Endometrial microvascular endothelial cells (primary cell): Measurements from ENCODE around the gene CMTM7. TPM values are rescaled to one million over a fixed set of nuclear protein-coding genes. Genes with fewer than 3 reads are reported as not detected.
"Not testable (repeated sequence)": the region's sequence is repeated elsewhere in the genome, so short reads cannot be mapped to it uniquely, and the experiment has no call there.

Source experiments
- in situ Hi-C: cut with HindIII; loops from 2 replicates; pipeline ENCODE4 v1.10.0; 2017; ENCODE audit warnings: low sequenced_read_pairs, low pct_unique_long_range_greater_than_20kb; ENCODE audit errors: inconsistent ontology term
- total RNA-seq: library from RNA; depleted of rRNA; stranded (reverse); fragments of >200 nt; gene quantifications from one replicate; pipeline ENCODE4 v1.2.3, GENCODE V29; 2015; ENCODE audit errors: inconsistent ontology term

Gene CMTM7
- total RNA-seq, 1 donor from 2014 or later = 40.7 TPM

DNA sequence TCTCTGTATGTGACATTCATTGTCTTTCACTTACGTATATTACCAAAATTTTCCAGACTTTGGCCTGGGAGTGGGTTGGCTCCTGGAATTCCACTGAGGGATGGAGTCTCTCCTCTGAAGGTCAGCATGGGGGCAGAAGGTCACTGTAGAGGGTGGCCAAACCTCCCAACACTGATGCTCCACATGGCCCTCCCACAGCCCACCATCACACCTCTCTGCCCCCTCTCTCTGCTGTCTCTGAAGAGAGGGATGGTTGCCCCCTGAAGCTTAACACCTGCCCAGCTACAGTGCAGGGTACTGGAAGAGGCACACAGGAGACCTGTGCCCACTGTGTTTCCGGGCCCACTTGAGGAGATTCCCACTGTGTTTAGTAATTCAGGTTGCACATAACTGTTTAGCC is 58.8 kb downstream of the CMTM7 start:
- in situ Hi-C loops = no loop called here

DNA sequence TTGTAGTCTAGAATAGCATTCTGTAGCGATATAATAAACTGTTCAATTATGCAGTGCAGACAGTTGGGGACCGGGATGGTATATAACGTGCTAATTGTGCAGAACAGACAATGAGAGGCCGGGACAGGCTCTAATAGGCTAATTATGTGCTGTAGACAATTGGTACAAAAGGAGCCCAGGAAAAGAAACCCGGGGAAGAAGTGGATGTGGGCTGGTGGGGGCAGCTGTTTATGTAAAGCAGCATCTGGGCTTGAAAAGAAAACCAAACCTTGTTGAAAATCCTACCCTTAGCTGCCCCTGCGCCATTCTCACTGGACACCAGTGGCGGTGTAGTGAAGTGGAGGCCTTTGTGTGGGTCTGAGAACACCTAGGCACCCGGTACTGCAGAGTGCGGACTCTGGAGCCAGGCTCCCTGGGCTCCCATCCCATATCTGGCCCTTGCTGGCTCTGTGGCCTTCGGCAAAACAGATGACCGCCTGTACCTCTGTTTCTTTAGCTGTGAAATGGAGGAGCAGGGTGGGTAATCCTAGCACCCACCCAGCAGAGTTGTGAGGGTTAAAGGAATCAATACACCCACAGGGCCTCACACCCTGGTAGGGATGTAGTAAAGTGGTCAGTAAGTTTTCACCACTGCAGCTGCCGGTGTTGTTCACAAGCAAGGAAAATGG is 59.5 kb downstream of the CMTM7 start:
- in situ Hi-C loops = no loop called here

DNA sequence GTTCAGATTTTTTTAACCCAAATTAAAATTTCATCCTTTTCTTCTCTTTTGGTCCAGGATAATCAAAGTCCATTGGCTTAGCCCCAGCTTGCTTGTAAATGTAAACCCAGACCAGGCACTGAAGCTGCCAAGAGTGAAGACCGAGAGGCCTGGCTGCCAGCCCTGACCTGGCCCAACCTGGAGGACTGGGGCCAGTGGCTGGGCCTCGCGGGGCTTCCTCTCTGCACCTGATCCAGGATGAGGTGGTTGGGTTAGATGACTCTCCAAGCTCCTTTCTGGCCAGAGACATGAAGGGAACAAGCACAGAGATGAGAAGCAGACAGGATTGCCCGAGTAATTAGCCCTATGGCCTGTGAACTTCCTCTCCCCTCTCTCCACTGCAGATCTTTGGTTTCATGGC is 60.4 kb downstream of the CMTM7 start:
- in situ Hi-C loops = no loop called here

DNA sequence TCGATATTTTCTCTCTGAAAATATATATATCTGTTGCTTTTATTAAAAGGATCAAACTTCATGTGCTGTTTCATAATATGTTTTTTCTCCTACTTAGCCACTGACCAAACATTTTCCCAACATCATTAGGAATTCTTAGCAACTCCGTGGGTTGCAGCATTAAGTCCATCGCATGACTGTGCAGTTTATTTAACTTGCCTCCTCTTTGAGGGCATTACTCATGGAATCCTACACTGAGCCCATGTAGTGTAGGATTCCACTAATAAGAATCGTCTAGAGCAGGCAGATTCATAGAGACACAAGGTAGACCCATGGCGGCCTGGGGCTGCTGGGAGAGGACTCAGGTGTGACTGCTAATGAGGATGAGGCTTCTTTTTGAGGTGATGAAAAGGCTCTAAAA is 61.7 kb downstream of the CMTM7 start:
- in situ Hi-C loops = no loop called here

DNA sequence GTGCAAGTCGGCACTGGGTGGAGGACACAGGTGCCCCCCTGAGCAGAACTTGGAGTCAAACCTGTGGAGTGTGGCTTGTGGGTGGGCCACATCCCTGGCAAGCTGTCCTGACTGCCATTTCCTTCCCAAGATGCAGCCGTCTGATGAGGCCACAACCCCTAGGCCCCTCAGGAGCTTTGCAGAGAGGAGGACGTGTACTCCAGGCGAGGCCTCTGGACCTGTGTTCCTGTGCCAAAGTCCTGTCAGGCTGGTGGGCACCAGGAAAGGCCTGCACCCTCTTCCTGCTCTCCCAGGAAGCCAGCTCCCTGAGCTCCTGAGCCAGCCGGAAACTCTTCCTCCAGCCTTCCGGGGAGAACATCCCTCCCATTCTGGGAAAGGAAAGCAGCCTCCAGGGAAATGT is 62.5 kb downstream of the CMTM7 start:
- in situ Hi-C loops = no loop called here

DNA sequence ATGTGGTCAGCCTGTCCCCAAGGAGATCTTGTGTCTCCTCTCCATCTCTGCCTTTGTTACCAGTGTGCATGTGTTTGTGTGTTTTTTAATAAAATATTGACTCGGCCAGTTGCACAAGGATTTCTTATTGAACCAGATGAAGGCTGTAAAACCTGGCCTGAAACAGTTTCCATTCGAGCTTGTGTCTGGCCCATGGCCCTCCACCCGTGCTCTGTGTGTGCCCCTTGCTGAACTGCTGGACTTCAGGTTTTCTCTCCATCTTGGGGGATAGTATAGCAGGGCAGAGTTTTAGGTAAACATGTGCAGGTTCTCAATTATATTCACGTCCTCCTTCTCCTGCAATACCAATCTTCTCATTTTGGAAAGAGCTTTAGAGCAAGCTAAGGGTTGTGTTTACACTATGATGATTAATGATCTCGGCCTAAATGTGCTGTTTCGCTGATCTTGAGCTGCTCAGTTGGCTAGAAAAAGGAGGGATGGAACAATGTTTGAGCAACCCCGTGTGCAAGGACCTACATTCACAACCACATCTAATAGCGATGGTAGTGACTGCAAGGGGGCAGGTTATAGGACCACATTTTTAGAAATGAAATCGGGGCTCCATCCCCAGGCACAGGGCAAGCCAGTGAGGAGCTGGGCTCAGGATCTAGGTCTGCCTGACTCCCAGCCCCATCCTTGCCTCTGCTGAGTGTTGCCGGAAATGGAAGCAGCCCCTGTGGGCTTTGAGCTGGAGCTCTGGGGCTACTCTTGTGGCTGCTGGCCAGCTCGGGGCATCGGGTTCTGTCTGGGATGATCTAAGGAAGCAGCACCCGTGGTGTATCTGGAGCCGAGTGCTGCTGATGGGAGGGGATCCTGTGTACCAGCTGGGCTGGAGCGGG is 63.3 kb downstream of the CMTM7 start:
- in situ Hi-C loops = no loop called here

DNA sequence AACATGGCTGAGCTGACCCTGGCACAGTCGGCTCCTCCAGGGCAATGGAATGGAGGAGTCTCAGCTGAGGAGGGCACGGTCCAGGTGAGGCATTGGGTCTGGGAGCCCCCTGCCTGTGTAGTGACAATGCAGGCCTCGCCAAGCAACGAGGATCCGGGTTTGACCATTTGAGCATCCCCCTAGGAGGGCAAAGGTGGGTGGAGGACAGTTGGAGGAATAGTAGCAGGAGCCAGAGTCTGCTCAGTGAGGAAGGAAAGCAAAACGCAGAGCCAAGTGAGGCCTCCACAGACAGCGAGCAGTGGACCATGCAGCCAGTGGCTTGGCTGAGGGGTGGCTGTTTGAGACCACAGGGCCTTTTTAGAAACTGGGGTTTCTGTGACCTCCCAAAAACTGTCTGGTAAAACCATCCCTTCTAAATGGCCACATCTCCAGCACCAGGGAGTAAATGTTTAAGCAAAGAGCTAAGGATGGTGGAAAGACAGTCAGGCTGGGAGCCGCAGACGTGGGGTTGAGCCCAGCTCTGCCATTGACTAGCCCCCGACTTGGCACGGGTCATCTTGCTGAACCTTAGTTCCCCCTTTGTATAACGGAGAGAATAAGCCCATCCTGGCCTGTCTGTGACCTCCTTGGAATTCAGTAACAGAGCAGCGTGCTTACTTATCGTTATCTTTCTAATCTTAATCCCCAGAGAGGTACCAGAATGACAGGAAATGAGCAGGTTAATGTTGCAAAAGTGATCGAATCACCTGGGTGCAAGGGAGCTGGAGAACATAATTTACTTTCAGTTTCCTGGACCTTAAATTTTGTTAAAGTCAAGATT is 64.2 kb downstream of the CMTM7 start:
- in situ Hi-C loops = no loop called here

DNA sequence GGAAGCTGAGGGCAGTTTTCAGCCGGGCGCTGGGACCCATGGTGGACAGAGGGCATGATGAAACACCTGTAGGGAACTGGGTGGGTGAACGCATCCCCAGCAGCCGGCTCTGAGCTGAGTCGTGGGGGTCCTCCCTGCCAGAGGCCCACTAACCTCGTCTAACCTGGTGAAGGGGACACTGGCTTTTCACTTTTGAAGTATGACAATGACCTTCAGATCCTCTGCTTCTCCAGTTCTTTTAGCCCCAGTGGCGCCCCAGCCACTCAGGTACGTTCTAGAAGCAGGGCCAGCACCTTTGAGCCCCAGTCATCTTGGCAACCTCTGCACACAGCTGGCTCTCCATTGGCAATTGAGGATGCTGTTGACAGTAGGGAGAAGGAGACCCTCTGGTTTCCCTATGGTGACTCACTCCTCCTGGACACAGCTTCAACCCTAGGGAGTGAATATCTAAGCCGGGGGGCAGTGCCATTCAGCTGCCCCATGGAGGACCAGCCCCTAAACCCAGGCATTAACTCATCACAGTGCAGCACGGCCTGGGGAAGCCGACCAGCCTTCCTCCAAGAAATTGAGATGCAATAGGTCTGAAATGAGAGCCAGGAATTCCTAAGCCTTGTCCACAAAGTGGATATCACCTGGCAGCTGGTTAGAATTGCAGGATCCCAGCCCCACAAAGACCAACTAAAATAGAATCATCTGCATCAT is 64.9 kb downstream of the CMTM7 start:
- in situ Hi-C loops = no loop called here

DNA sequence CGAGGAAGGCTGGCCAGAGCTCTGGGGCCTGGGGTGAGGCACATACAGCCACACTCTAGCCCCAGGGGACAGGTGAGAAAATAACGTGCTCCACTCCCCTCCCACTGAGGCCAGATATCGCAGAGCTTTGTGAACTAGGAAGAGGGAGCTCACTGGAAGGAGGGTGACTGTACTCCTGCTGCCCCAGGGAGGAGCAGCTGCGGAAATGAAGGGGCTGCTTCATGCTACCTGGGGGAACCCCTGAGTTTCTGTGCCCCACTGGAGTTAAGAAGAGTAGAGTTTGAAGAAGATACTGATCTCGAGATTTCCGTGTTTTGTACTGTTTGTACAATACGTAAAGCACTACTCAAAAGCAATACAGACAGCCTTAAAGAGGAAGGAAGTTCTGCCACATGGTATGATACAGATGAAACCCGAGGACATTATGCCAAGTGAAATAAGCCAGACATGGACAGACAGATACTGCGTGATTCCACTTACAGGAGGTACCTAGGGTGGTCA is 66.4 kb downstream of the CMTM7 start:
- in situ Hi-C loops = no loop called here

DNA sequence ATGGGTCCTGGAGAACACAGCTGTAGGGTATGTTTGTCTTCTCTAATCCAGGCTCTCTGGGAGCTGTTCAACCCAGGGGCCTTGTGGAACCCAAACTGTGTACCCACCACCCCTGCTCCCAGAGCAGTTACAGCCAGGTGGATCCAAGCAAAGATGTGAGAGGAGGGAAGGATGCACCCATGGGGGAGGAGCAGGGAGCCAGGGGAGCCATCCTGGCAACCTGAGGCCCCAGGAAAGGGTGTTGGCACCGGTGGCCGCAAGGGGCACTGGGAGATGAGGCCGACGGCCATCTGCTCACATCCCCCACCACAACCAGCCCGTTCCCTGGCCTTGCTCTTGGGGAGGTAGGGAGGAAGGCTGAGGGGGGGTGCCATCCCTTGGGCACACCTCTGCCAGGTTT is 67.8 kb downstream of the CMTM7 start:
- in situ Hi-C loops = no loop called here

DNA sequence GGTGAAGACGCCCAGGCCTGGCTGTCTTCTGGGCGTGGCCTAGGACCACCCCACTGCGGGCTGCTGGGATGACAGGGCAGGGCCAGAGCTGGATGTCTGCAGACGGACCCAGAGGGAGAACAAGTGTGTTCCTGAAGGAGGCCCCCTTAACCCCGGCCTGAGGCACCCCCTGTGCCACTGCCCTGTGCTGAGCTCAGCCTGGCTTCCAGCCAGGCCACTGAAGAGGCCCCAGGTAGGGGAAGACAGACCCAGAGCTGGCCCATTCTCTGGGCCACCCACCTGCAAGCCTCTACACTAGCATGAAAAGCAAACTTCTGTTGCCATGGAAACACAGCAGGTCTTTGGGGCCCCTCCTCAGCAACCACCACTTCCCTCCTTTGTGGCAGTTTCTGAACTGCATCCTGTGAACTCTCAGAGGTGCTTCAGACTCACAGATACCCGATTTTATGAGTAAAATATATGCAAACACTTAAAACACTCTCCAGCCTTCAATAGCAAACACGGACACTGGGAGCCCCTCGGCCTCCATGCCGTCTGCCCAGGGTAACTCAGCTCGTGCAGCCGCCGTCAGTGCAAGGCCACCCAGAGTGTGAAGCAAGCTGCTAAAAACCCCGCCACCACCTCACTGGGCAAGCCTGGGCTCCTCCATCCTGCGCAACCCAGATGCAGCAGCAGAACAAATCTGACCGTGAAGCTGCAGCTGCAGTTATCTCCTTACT is 68.5 kb downstream of the CMTM7 start:
- in situ Hi-C loops = no loop called here

DNA sequence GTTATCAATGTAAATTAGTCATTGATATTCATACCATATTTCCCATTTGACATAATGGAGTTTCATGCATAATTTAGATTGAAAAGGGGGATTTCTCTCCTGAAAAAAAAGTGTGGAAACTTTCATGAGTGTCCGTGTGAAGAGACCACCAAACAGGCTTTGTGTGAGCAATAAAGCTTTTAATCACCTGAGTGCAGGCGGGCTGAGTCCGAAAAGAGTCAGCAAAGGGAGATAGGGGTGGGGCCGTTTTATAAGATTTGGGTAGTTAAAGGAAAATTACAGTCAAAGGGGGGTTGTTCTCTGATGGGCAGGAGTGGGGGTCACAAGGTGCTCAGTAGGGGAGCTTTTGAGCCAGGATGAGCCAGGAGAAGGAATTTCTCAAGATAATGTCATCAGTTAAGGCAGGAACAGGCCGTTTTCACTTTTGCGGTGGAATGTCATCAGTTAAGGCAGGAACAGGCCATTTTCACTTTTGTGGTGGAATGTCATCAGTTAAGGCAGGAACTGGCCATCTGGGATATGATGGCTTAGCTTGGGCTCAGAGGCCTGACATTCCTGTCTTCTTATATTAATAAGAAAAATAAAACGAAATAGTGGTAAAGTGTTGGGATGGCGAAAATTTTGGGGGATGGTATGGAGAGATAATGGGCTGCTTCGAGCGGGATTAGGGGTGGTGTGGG is 69.3 kb downstream of the CMTM7 start:
- in situ Hi-C loops = not testable (repeated sequence)

DNA sequence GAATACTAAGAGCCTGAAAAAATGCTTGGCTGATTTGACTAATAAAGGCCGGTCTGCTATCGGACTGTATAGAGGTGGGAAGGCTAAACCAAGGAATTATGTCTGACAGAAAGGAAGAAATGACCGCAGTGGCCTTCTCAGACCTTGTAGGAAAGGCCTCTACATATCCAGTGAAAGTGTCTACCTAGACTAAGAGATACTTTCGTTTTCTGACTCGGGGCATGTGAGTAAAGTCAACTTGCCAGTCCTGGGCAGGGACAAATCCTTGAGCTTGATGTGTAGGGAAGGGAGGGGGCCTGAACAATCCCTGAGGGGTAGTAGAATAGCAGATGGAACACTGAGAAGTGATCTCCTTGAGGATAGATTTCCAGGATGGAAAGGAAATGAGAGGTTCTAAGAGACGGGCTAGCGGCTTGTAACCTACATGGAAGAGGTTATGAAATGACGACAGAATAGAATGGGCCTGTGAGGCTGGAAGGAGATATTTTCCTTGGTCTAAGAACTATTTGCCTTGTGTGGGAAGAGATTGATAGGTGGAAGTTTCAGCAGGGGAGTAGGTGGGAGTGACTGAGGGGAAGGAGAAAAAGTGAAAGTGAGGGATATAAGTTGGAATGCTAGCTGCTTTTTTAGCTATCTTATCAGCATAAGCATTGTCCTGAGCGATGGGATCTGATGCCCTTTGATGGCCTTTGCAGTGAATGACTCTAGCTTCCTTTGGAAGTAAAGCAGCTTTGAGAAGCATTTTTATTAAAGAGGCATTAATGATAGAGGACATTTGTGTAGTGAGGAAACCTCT is 70.7 kb downstream of the CMTM7 start:
- in situ Hi-C loops = not testable (repeated sequence)

DNA sequence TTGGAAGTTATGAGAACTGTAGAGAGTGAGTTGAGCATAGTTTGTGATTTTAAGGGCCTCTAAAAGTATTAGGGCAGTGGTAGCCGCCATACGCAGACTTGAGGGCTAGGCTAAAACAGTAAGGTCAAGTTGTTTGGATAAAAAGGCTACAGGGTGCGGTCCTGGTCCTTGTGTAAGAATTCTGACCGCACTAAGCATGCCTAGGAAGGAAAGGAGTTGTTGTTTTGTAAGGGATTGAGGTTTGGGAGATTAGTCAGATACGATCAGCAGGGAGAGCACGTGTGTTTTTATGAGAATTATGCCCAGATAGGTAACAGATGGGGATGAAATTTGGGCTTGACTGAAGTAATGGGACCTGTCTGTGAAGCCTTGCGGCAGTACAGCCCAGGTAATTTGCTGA is 71.8 kb downstream of the CMTM7 start:
- in situ Hi-C loops = not testable (repeated sequence)

DNA sequence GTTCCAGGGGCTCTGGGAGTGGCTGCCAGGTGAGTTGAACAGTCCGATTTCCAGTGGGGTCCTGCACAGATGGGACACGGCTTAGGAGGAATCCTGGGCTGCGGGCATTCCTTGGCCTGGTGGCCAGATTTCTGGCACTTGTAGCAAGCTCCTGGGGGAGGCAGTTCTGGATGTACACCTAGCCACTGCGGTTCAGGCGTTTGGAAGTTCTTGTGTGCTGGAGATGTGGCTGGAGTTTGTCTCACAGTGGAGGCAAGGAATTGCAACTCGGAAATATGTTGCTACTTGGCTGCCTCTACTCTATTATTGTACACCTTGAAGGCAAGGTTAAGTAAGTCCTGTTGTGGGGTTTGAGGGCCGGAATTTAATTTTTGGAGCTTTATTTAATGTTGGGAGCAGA is 73.1 kb downstream of the CMTM7 start:
- in situ Hi-C loops = not testable (repeated sequence)

DNA sequence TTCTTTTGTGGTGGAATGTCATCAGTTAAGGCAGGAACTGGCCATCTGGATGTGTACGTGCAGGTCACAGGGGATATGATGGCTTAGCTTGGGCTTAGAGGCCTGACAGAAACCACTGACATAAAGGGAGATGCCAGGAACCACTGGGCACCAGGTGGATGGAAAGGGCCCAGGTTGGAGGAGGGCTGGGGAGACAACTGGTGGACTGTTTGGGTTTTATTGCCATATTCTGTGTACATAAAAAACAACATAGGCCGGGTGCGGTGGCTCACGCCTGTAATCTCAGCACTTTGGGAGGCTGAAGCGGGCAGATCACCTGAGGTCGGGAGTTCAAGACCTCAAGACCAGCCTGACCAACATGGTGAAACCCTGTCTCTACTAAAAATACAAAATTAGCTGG is 75.2 kb downstream of the CMTM7 start:
- in situ Hi-C loops = not testable (repeated sequence)
